AG09319 (cell line): ENCODE data around the gene LRPAP1.
"Not testable (repeated sequence)": the region's sequence is repeated elsewhere in the genome, so short reads cannot be mapped to it uniquely, and the experiment has no call there.

Source experiments
- DNase-seq: peaks from one replicate; pipeline ENCODE4 v3.0.0-alpha.2; 2010; ENCODE audit warnings: low read depth; ENCODE audit errors: extremely low read depth
- CTCF ChIP-seq: IDR thresholded peaks from 2 replicates; pipeline ENCODE4 v1.5.1; 2011; ENCODE audit warnings: low read depth, mild to moderate bottlenecking, inconsistent platforms, low read length, moderate library complexity

The LRPAP1 gene

GRCh38 chr4:3551366-3551765, 19.1 kb upstream of the LRPAP1 start:
- DNase-seq: not testable (repeated sequence)

- DNase-seq: not testable (repeated sequence)
These were observed 18.6 kb upstream of the LRPAP1 start for GRCh38 chr4:3550792-3551325.

GRCh38 chr4:3550041-3550440, 17.8 kb upstream of the LRPAP1 start:
- not testable (repeated sequence) for DNase-seq

- not testable (repeated sequence) for DNase-seq
These were observed 17.4 kb upstream of the LRPAP1 start for GRCh38 chr4:3549694-3550001.

GRCh38 chr4:3548991-3549693, 16.9 kb upstream of the LRPAP1 start:
- not testable (repeated sequence) for DNase-seq

- not testable (repeated sequence) for DNase-seq
These were observed 14.5 kb upstream of the LRPAP1 start for GRCh38 chr4:3546721-3547120.

GRCh38 chr4:3545351-3545750, 13.1 kb upstream of the LRPAP1 start:
- not testable (repeated sequence) for DNase-seq

GRCh38 chr4:3544259-3545025, 12.2 kb upstream of the LRPAP1 start:
- not testable (repeated sequence) for DNase-seq

- DNase-seq: not testable (repeated sequence)
These were observed 11.2 kb upstream of the LRPAP1 start for GRCh38 chr4:3543415-3543814.

- DNase-seq: not testable (repeated sequence)
These were observed 6.7 kb upstream of the LRPAP1 start for GRCh38 chr4:3538906-3539305.

- not testable (repeated sequence) for DNase-seq
These were observed 3.6 kb upstream of the LRPAP1 start for GRCh38 chr4:3535812-3536211.

GRCh38 chr4:3533423-3533820, 1.2 kb upstream of the LRPAP1 start:
- no peak for DNase-seq
- TF ChIP-seq CTCF: no peak

- DNase-seq: no peak
- no peak for TF ChIP-seq CTCF
These were observed 665 bp upstream of the LRPAP1 start for GRCh38 chr4:3532751-3533422.
